ENCODE data around the gene PSD2. TPM values are rescaled to one million over a fixed set of nuclear protein-coding genes. Genes with fewer than 3 reads are reported as not detected.

Gene PSD2
- total RNA-seq, 1 experiment from 2014 or later = 0.22 TPM

GRCh38 chr5:139880416-139881142, 85.0 kb downstream of the PSD2 start:
- no peaks in the 10 kb centered on the region for H3K27me3 ChIP-seq (ENCODE audit: insufficient read depth, low read length)
- WGBS (ENCODE audit: extremely low coverage, insufficient read length, low lambda C conversion rate) = no CpG with 5 or more reads among the region's 18 CpGs
- no peak overlapping the region for H4K5ac ChIP-seq (ENCODE audit: insufficient read length, low read depth, low read length)
- H3K79me2 ChIP-seq (ENCODE audit: insufficient read depth, low read length) = no peaks in the 10 kb centered on the region
- no peaks in the 10 kb centered on the region for H3K9me3 ChIP-seq (ENCODE audit: control insufficient read depth, low read depth, low read length)
- Mint-ChIP-seq H3K9me3 (peaks cover under 1 to 5% of the 10 kb centered on the region in 2 experiments; a peak in 4 of 5 replicates), H3K27ac (no peak overlapping the region; a peak in 1 of 7 replicates), H3K27me3 (ENCODE audit: low read depth) (peaks cover 9% of the 10 kb centered on the region), H3K4me3 (no peak overlapping the region), H3K36me3 (ENCODE audit: insufficient read depth in 1 of 3, low read depth in 3 of 3) (peaks cover 0 to 6% (median 0%) of the 10 kb centered on the region in 3 experiments; a peak in 2 of 7 replicates), H3K4me1 (peaks cover 4 to 16% of the 10 kb centered on the region in 2 experiments; a peak in 1 of 4 replicates)
- no peak overlapping the region for H2BK5ac ChIP-seq (ENCODE audit: insufficient read length, low read length)
- peaks cover 3% of the 10 kb centered on the region for H4K20me1 ChIP-seq (ENCODE audit: control insufficient read depth, insufficient read depth, insufficient read length)
- no peak overlapping the region for H3K27ac ChIP-seq (ENCODE audit: insufficient read length, low read depth, low read length)
- no peak overlapping the region for H2BK12ac ChIP-seq (ENCODE audit: insufficient read length, low read depth, low read length)
- no peaks in the 10 kb centered on the region for H3K79me1 ChIP-seq (ENCODE audit: insufficient read depth, low read depth, low read length, poor library complexity, severe bottlenecking)
- H2BK20ac ChIP-seq (ENCODE audit: low read depth, low read length, poor library complexity, severe bottlenecking) = no peak overlapping the region
- TF ChIP-seq CTCF (conservative IDR thresholded peaks at IDR 0.05) = no peak
- H3K23ac ChIP-seq (ENCODE audit: insufficient read length, low read depth, low read length) = no peak overlapping the region
- no peak overlapping the region for H2BK120ac ChIP-seq (ENCODE audit: low read depth, low read length, poor library complexity, severe bottlenecking)
- H4K91ac ChIP-seq (ENCODE audit: insufficient read length, low read depth, low read length) = no peak overlapping the region
- H2AK5ac ChIP-seq (ENCODE audit: insufficient read length, low read length) = no peak overlapping the region
- H3K23me2 ChIP-seq (ENCODE audit: insufficient read length, low read depth, low read length, poor library complexity, severe bottlenecking) = no peaks in the 10 kb centered on the region
- H4K8ac ChIP-seq (replicated peaks; ENCODE audit: insufficient read length, low read depth, low read length) = no peak overlapping the region
- no peak overlapping the region for H2BK15ac ChIP-seq (ENCODE audit: low read depth, low read length)
- peak overlapping the region; percentile 10; the same call in 1 of the 2 replicates for H3K14ac ChIP-seq (ENCODE audit: insufficient read depth, low read length)
- H3T11ph ChIP-seq (ENCODE audit: low read length) = no peak overlapping the region
- no peak overlapping the region for H3K4ac ChIP-seq (ENCODE audit: low read depth, low read length)
- no peak overlapping the region for H3K9ac ChIP-seq (ENCODE audit: extremely low read depth, insufficient read length, low read length)
- no peak overlapping the region for H3K4me2 ChIP-seq (ENCODE audit: insufficient read depth, insufficient read length, low read length)
- H3K56ac ChIP-seq (ENCODE audit: insufficient read length, low read depth, low read length) = no peak overlapping the region
- H2AFZ ChIP-seq (ENCODE audit: low read length) = no peak overlapping the region
- DNase-seq = no peak
- H3K18ac ChIP-seq (ENCODE audit: insufficient read length, low read depth, low read length) = no peak overlapping the region
- no peaks in the 10 kb centered on the region for H3K4me1 ChIP-seq (ENCODE audit: insufficient read depth, low read length)

Measured in H9 (cell line).